ENCODE data around the gene CLBA1.
"Not testable (repeated sequence)": the region's sequence is repeated elsewhere in the genome, so short reads cannot be mapped to it uniquely, and the experiment has no call there.

CLBA1 gene

GRCh38 chr14:104947881-104948735 is 37.5 kb upstream of the CLBA1 start:
- DNase-seq (ENCODE audit: low read depth): not testable (repeated sequence)

GRCh38 chr14:104948736-104949031 is 36.9 kb upstream of the CLBA1 start:
- DNase-seq (ENCODE audit: low read depth): no peak

DNA sequence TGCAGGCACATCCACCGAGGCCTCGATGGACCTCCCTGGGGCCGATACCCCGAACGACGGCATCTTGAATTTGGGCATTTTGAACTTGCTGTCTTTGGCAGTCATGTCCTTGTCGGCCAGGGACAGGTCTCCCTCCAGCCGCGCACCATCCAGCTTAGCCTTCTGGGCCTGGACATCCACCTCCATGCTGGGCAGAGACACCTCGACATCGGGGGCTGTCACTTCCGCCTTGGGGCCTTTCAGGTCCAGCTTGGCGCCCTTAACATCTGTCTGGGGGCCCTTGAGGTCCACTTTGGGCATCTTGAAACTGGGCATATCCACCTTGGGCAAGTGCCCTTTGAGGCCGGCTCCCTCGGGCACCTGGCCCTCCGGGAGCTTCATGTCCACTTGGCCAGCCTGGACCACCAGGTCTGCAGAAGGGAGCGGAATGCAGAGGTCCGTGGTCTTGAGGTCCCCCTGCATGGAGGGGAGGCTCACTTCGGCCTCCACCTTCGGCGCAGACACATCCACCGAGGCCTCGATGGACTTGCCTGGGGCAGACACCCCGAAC is 36.1 kb upstream of the CLBA1 start:
- DNase-seq (ENCODE audit: low read depth): not testable (repeated sequence)

DNA sequence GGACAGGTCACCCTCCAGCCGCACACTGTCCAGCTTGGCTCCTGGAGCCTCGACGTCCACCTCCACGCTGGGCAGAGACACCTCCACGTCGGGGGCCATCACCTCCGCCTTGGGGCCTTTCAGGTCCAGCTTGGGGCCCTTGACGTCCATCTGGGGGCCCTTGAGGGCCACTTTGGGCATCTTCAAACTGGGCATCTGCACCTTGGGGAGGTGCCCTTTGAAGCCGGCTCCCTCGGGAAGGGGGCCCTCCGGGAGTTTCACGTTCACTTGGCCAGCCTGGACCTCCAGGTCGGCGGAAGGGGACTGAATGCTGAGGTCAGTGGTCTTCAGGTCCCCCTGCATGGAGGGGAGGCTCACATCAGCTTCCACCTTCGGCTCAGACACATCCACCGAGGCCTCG is 35.6 kb upstream of the CLBA1 start:
- DNase-seq (ENCODE audit: low read depth): no peak

GRCh38 chr14:104950701-104951100 is 34.9 kb upstream of the CLBA1 start:
- DNase-seq (ENCODE audit: low read depth): not testable (repeated sequence)

- not testable (repeated sequence) for DNase-seq (ENCODE audit: low read depth)
These were observed 33.5 kb upstream of the CLBA1 start for GRCh38 chr14:104951863-104952657.

DNA sequence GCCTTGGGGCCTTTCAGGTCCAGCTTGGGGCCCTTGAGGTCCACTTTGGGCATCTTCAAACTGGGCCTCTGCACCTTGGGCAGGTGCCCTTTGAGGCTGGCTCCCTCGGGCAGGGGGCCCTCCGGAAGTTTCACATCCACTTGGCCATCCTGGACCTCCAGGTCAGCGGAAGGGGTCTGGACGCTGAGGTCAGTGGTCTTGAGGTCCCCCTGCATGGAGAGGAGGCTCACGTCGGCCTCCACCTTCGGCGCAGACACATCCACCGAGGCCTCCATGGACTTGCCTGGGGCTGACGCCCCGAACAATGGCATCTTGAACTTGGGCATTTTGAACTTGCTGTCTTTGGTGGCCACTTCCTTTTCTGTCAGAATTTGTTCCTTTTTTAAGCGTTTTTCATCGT is 32.5 kb upstream of the CLBA1 start:
- DNase-seq (ENCODE audit: low read depth): no peak

- no peak for DNase-seq (ENCODE audit: low read depth)
These were observed 31.5 kb upstream of the CLBA1 start for GRCh38 chr14:104953896-104954656.

DNA sequence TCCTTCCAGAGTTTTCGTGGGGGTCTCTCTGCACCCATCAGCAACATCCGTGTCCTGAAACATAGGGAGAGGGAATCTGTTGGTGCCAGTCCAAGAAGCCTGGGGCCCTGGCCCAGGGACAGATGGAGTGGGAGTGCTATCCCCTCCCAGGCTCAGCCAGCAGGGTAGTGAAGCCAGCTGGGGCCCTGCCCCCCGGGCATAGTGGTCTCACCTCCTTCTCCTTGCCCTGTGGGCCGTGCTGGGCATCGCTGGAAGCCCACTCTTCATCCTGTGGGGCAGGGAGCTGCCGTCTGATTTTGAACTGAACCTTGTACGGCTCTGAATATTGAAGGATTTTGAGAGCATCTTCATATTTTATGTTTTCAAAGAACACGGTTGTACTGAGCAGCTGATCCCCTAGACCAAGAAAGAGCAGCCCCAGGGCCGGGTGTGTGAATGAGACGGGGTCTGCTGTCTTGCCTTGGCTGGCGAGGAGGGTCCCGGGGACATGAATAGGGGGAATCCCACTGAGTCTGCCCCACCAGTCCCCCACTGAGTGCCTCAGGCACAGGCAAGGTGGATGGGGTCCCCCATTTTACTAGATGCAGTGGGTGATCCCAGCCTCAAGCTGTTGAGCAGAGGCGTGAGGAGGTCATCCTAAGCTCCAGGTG is 30.7 kb upstream of the CLBA1 start:
- DNase-seq (ENCODE audit: low read depth): no peak

- no peak for DNase-seq (ENCODE audit: low read depth)
These were observed 30.2 kb upstream of the CLBA1 start for GRCh38 chr14:104955396-104955770.

- DNase-seq (ENCODE audit: low read depth): no peak
These were observed 29.2 kb upstream of the CLBA1 start for GRCh38 chr14:104956290-104956890.

- DNase-seq (ENCODE audit: low read depth): no peak
These were observed 28.2 kb upstream of the CLBA1 start for GRCh38 chr14:104957146-104958113.

DNA sequence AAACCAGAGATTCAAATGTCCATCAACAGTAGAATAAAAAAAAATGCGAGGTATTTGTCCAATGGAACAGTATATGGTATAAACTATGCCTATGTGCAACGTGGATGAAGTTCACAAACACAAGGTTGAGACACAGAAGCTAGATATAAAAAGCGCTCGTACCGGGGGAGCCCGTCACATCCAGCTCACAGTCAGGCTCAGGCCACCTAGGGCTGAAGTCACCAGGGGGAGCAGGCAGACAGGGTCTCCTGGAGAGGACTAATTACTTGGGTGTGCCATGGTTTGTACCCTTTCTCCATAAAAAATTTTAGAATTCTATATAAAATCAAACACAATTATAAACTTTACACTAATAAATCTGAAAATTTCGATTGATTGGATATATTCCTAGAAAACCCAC is 21.0 kb upstream of the CLBA1 start:
- no peak for DNase-seq (ENCODE audit: low read depth)

GRCh38 chr14:104965561-104966231 is 19.9 kb upstream of the CLBA1 start:
- DNase-seq (ENCODE audit: low read depth): no peak

DNA sequence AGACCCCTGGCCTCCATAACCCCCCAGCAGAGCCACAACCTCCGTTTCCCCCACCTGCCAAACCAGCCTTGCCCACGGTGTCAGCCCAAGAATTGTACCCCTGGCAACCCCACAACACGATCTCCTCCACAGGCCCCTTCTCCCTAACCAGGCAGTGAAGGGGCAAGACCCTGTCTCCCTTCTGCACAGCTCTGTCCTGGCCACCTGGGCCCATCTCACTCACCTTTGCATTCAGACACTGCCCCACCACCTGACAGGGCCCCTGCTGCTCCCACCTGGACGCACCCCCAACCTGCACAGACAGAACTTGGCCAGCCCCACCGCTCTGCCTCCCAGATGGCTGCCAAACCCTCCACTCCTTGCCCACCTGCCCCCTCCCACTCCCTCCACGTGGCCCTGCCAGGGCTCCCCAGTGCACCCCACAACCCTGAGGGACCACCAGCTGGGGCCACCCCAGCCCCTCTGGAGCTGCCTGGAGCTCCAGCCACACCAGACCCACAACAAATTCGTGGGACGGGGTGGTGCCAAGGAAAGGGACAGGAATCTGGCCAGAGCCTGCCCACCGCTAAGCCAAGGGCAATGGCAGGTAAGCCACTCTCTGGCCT is 19.2 kb upstream of the CLBA1 start:
- DNase-seq (ENCODE audit: low read depth): no peak

DNA sequence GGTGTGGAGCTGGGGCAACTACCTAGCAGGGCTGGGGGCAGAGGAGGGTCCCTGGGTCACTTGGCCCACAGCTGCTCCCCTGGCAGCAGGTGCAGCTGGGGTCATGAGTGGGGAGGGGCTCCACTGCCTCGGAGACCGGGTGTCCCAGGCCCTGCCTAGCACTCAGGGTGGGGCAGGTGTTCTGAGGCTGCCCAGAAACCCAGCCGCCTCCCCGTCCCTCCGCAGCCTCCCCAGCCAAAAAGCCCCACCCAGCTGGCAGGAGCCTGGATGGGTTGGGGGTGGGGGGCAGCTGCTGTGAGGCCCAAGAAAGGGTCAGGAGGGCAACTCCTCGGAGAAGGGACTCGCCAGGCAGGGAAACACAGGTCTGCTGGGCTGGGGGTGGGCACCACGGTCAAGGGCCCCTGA is 18.6 kb upstream of the CLBA1 start:
- no peak for DNase-seq (ENCODE audit: low read depth)

GRCh38 chr14:104967386-104968152 is 18.0 kb upstream of the CLBA1 start:
- DNase-seq (ENCODE audit: low read depth): no peak

DNA sequence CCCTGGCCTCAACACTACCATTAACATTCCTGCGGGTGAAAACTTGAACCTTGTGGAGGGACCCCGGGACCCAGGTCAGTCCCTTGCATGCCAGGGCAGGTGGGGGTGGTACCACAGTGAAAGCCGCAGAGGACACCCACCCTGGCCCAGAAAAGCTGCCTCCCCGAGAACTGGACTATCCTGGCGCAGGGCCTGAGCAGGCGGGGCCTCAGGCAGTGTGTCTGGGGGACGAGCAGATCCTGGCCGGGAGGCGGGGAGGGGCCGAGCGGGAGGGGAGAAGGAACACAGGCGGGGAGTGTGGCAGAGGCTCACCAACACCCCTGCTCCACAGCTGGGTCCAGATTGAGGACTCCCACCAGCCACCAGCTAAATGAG is 17.4 kb upstream of the CLBA1 start:
- DNase-seq (ENCODE audit: low read depth): no peak

Data from HS-5 (cell line).